SK-N-SH (cell line): ENCODE measurements around the gene EID3.

Experiments
- CTCF ChIP-seq: fragments of 200-600 bp; sonication (generic); IDR thresholded peaks from 2 replicates; pipeline ENCODE4 v1.6.1; 2017; ENCODE audit warnings: antibody characterized with exemption, mild to moderate bottlenecking, moderate library complexity
- EZH2phosphoT487 ChIP-seq: fragments of 200-600 bp; sonication (generic); IDR thresholded peaks from 2 replicates; pipeline ENCODE4 v1.6.1; 2017; ENCODE audit warnings: low read depth, mixed run types, mild to moderate bottlenecking, antibody characterized with exemption, moderate library complexity, borderline replicate concordance
- NRF1 ChIP-seq: IDR thresholded peaks from 2 replicates; pipeline ENCODE4 v1.6.1; 2012; ENCODE audit warnings: low read depth, mild to moderate bottlenecking, low read length
- POLR2AphosphoS5 ChIP-seq: IDR thresholded peaks from 2 replicates; pipeline ENCODE4 v1.6.1; 2012; ENCODE audit warnings: low read depth, low read length
- RXRA ChIP-seq: IDR thresholded peaks from 2 replicates; pipeline ENCODE4 v1.4.0; 2012; ENCODE audit warnings: low read depth, mild to moderate bottlenecking, borderline replicate concordance
- SMC3 ChIP-seq: IDR thresholded peaks from 2 replicates; pipeline ENCODE4 v1.6.1; 2012; ENCODE audit warnings: low read depth, low read length, improper control_type of control experiment

GRCh38 chr12:104347374-104348075 is 44.0 kb downstream of the EID3 start:
- TF ChIP-seq CTCF (no peak), EZH2phosphoT487 (no peak), RXRA (no peak), POLR2AphosphoS5 (no peak), SMC3 (no peak), NRF1 (no peak)
